ENCODE measurements around the gene DUSP1. TPM values are rescaled to one million over a fixed set of nuclear protein-coding genes. Genes with fewer than 3 reads are reported as not detected.

The DUSP1 gene
- total and polyA plus RNA-seq, 2 donors (not counting 3 experiments of a cell fraction or from before 2014, with no cell fraction given), result 36.1 to 196 TPM

GRCh38 chr5:172763120-172763464, 7.9 kb downstream of the DUSP1 start:
- TF ChIP-seq, protein P1, sequence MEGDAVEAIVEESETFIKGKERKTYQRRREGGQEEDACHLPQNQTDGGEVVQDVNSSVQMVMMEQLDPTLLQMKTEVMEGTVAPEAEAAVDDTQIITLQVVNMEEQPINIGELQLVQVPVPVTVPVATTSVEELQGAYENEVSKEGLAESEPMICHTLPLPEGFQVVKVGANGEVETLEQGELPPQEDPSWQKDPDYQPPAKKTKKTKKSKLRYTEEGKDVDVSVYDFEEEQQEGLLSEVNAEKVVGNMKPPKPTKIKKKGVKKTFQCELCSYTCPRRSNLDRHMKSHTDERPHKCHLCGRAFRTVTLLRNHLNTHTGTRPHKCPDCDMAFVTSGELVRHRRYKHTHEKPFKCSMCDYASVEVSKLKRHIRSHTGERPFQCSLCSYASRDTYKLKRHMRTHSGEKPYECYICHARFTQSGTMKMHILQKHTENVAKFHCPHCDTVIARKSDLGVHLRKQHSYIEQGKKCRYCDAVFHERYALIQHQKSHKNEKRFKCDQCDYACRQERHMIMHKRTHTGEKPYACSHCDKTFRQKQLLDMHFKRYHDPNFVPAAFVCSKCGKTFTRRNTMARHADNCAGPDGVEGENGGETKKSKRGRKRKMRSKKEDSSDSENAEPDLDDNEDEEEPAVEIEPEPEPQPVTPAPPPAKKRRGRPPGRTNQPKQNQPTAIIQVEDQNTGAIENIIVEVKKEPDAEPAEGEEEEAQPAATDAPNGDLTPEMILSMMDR (IDR thresholded peaks at IDR 0.05; ENCODE audit: extremely low read depth in 1 of 2, insufficient read depth in 1 of 2, low read depth in 1 of 2, low read length in 2 of 2), result no peak
- TF ChIP-seq POLR2AphosphoS5 (IDR thresholded peaks at IDR 0.05; ENCODE audit: insufficient read depth, low read depth, low read length) (no peak), FOS (IDR thresholded peaks at IDR 0.05; ENCODE audit: borderline replicate concordance, insufficient read depth, low read length) (no peak), GATA2 (IDR thresholded peaks at IDR 0.05; ENCODE audit: insufficient read depth, insufficient read length, low read depth, low read length) (no peak), MAX (IDR thresholded peaks at IDR 0.05; ENCODE audit: insufficient read depth, insufficient read length) (no peak), JUN (IDR thresholded peaks at IDR 0.05; ENCODE audit: borderline replicate concordance, insufficient read depth, insufficient read length, low read depth) (no peak), EZH2 (IDR thresholded peaks at IDR 0.05; ENCODE audit: borderline replicate concordance, low read depth, low read length, severe bottlenecking) (no peak), POLR2A (IDR thresholded peaks at IDR 0.05; ENCODE audit: low read depth, low read length) (no peak), MYC (IDR thresholded peaks at IDR 0.05; ENCODE audit: low read depth, low read length) (no peak)
- Histone ChIP-seq H3K27me3 (ENCODE audit: control insufficient read depth in 2 of 2, insufficient read depth in 2 of 2, low read length in 2 of 2) (no peaks in the 10 kb centered on the region), H4K20me1 (replicated peaks; ENCODE audit: control insufficient read depth, extremely low read depth, insufficient read depth, low read length) (no peaks in the 10 kb centered on the region), H3K9ac (replicated peaks; ENCODE audit: extremely low read depth, insufficient read depth, low read length) (no peak overlapping the region), H3K4me1 (ENCODE audit: control insufficient read depth, extremely low read depth, insufficient read depth, low read length) (peaks cover 33% of the 10 kb centered on the region), H3K9me1 (replicated peaks; ENCODE audit: control insufficient read depth, extremely low read depth, insufficient read depth, low read length) (no peaks in the 10 kb centered on the region), H3K36me3 (ENCODE audit: control insufficient read depth in 2 of 2, extremely low read depth in 1 of 2, insufficient read depth in 2 of 2, low read length in 2 of 2) (peaks cover 3% of the 10 kb centered on the region in 2 experiments), H2AFZ (ENCODE audit: low read depth, low read length) (no peak overlapping the region), H3K4me3 (replicated peaks in 1 of 3; ENCODE audit: insufficient read depth in 1 of 3, low read depth in 1 of 3, low read length in 3 of 3) (no peak overlapping the region), H3K79me2 (ENCODE audit: control insufficient read depth, insufficient read depth, low read length) (peaks cover 7% of the 10 kb centered on the region), H3K4me2 (ENCODE audit: insufficient read depth, low read length) (no peak overlapping the region), H3K27ac (ENCODE audit: insufficient read depth, low read depth, low read length) (no peak overlapping the region), H3K9me3 (replicated peaks; ENCODE audit: control insufficient read depth, insufficient read depth, low read length) (no peaks in the 10 kb centered on the region)
- dilution Hi-C loops (cut with MboI; ENCODE audit: extremely low pct_ligation_motif_present, low sequenced_read_pairs) (no loop called here), intact Hi-C loops (cut with micrococcal nuclease) (no loop called here)
- FAIRE-seq (no peak), DNase-seq (ENCODE audit: low read depth, low spot score) (no peak)
- POLR2A ChIA-PET, result no interaction called here
- CTCF ChIA-PET, result no interaction called here
- BruUV-seq (replicated peaks), result no TSS peak
